Umbilical cord (tissue), 2 donors: ENCODE measurements around the gene FBXW5. TPM values are rescaled to one million over a fixed set of nuclear protein-coding genes. Genes with fewer than 3 reads are reported as not detected.

Experiments
- DNase-seq: peaks from one replicate; pipeline ENCODE4 v3.0.0-alpha.2; 2015; ENCODE audit warnings: low spot score
- total RNA-seq: library from RNA; depleted of rRNA; stranded (reverse); fragments of >200 nt; gene quantifications from one replicate; pipeline ENCODE4 v1.2.3, GENCODE V29; 2014; ENCODE audit warnings: low replicate concordance; ENCODE audit not compliant: insufficient read depth

FBXW5 gene
- total RNA-seq, 1 donor from 2014 or later = 75.8 TPM

GRCh38 chr9:136978073-136978864 is 33.7 kb upstream of the FBXW5 start:
- DNase-seq = peak; percentile 55

DNA sequence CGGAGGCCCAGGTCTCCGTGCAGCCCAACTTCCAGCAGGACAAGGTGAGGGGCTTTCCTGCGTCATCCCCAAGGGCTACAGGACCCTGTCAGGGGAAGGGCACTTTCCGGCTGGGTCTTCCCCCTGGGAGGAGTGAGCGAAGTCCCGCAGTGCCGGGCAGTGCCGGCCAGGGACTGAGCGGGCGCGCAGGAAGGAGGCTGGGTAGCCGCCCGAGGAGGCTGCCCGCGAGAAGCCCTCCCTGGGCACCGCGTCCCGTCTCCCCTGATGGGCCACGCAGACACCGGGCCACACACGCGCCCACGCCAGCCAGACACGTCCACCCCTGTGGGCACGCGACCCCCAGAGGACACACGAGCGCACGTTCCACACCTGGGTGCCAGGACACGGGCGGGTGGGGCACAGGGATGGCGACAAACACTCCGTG is 33.1 kb upstream of the FBXW5 start:
- DNase-seq = no peak

DNA sequence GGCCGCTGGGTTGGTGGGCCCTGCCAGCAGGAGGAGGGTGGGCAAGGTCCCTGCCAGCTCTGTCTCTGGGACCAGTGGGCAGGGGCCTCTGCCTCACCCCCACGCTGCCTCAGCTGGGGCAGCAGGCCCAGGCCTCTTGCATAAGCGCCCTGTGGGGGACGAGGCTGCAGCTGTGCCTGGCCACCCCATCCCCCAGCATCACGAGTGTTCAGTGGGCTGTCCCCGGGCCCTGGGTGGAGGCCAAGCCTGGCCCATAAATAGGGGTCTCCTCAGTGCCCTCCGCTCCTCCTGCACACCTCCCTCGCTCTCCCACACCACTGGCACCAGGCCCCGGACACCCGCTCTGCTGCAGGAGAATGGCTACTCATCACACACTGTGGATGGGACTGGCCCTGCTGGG is 32.7 kb upstream of the FBXW5 start, which contains the start of gene PTGDS:
PTGDS (plus strand) TSS at position 282 of the 400 bp plus-strand sequence; CDS start at position 357, 75 bp downstream.
- no peak for DNase-seq

DNA sequence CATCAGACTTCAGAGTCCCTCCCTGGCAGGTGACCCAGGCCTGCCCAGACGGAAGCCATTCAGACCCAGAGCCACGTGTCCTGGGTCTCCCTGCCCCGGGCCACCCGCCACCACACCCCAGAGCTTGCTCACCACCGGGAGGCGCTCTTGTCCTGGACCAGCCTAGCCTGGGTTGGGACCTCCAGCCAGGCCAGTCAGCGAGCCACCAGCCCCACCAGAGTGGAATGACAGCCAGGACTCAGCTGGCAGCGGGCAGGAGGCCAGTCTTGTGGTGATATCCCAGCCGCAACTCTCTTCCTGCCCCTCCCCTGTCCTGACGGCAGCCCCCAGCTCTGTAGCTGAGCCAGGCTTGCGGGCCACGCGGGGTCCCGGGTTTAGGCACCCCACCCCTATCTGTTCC is 31.1 kb upstream of the FBXW5 start:
- DNase-seq = no peak

- DNase-seq = no peak
Observed at GRCh38 chr9:136974817-136975535, 30.4 kb upstream of the FBXW5 start.

DNA sequence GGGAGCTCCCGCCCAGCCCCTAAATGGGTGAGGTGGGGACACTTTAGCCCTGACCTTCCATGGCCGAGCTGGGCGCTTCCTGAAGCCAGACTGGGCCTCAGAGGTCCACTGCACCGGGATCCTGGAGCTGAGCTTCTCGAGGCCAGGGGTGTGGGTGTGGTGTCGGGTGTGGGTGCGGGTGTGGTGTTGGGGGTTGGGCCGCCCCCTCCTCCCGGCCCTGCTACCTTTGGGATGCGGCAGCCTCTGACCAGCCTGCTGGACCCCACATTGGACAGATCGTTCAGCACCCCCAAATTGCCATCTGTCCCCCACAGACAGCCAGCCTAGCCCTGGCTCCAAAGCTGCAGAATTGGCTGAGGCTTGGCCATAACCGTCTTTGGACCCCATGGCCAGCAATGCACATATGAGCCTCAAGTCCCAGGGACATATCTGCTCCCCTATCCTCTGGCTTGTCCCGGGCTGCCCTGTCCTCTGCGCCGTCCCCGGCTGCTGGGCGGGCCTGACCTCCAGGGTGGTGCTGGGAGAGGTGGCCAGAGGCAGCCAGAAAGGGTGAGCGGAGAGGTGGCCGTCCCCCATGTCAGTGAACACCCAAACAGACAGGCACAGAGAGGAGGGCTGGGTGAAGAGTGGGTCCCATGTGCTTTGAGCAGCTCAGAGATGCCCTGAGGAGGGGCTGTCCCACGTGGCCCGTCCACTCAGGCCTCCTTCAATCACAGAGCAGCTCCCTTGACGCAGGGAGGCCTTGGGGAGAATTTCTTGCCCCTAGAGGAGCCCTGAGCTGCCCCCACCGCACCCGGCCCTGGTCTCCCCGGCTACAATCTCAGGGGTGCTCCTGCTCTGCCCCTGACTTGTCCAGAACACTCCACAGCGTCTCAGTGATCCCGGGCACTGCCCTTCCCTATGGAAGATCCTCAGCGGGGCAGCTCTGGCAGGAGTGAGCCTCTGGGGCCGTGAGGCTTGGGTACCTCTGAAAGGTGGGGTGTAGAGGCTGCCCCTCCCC is 29.4 kb upstream of the FBXW5 start:
- DNase-seq = no peak

- DNase-seq = no peak
Observed at GRCh38 chr9:136972743-136973142, 28.2 kb upstream of the FBXW5 start.

DNA sequence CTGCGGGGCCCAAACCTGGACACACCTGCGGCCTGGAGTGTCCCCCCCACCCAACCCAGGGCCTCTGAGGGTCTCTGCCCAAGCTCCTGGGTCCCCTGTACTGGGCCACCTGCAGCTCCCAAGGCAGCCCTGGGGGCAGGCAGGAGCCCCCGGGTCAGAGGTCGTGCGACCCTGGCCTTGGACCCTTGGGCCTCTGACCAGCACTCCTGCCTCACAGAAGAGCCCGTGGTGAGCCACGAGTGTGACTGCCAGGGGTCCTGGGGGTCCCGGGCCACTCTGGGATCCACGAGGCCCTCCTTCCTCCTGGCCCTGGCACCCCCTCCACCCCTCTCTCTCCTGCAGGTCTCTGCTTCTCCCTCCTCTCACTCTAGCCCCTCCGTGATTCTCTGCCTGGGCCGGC is 27.8 kb upstream of the FBXW5 start:
- DNase-seq = no peak

DNA sequence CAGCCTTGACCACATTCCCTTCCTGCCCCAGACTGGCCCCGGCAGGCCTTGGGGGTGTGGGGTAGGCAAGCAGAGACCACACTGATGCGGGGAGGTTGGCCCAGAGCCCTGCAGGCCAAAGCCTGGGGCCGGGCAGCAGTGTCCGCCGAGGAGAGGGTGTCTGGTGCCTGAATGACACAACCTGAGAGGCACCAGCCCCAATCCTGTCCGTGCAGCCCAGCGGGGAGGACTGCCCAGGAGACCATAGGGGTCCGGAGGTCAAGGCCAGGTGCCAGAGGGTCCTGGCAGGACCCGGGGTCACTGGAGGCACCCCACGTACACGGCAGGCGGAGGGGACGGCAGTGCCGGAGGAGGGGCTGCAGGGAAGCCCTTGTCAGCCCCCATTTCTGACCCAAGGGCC is 27.2 kb upstream of the FBXW5 start:
- DNase-seq = no peak

DNA sequence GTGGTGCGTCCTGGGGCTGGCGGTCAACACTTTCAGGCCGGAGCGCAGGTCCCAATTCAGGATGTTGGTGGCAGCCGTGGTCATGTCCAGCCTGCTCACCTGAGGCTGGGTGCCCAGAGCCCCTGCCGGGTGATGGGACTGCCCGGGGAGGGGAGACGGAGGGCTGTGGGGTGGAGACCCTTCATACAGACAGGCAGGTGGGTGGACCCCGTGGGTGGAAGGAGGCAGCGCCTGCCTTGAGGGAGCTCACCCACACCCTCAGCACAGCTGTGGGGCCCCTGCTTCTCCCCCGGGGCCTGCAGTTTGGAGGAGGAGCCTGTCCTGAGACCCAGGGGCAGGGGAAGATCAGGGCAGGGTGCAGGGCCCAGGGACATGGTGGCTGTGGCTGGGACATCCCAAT is 25.8 kb upstream of the FBXW5 start:
- DNase-seq = no peak

DNA sequence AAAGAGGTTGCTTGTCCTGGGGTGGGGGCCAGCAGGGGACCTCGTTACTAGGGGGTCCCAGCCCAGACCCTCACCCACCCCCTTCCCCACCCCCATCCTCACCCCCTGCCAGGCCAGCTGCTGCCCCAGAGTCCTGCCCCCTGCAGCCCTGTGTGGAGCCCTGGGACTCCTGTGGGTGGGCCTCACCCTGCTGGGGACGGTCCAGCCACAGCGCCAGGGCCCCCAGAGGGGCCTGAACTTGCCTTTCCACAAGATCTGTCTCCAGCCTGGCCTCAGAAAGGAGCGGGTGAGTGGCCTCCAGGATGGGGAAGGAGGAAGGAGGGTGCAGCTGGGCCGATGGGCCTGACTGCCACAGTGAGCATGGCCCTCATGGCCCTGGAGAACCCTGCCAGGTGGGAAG is 25.2 kb upstream of the FBXW5 start:
- DNase-seq = no peak

DNA sequence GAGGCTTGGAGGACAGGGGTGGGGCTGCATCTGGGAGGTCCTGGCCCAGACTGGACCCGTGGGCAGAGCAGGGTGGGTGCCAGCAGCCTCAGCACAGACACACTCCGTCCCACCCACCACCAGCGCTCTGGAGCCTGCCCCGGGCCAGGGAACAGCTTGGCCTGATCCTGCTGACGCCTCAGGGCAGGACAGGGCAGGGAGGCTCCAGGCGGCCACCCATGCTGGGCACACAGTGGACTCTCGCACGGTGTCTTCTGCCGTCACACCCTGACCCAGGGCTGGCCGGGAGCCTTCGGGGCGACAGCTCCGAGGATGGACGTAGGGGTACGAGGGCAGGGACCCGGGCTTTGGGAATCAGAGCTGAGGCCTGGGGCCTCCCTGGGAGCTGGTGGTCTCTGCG is 24.6 kb upstream of the FBXW5 start:
- no peak for DNase-seq

DNA sequence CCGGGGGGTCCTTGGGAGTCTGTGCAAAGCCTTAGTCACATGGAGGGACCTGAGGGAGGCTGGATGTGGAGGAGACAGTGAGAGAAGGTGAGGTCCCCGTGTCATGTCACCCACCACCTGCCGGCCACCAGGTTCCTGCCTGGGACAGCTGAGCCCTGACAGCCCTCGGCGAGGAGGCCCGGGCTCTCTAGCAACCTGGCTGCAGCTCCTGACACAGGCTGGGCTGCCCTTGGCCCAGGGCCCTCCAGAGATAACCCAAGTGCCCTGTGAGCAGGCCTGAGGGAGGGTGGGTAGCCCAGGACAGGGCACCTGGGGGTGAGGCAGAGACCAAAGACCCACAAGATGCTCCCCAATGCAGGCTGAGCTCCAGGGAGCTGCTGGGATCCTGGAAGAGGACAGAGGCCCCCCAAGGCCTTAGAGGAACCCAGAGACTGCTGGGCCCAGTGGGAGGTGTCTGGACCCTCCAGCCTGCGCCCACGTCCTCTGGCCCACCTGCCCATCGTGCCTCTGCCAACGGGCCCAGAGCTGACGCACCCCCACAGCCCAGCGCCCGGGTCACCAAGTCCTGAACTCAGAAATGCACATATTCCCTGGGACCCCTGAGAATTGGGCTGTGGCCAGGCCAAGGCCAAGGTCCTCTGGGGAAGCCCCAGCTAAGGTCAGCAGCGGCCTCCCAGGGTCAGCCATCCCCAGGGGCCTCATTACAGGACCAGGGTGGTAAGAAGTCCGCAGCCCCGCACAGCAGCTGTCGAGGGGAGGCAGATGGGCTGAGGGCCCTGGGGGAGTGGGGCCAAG is 24.0 kb upstream of the FBXW5 start:
- no peak for DNase-seq

GRCh38 chr9:136965771-136966484 is 21.4 kb upstream of the FBXW5 start:
- no peak for DNase-seq

GRCh38 chr9:136964833-136965422 is 20.4 kb upstream of the FBXW5 start:
- DNase-seq = no peak

DNA sequence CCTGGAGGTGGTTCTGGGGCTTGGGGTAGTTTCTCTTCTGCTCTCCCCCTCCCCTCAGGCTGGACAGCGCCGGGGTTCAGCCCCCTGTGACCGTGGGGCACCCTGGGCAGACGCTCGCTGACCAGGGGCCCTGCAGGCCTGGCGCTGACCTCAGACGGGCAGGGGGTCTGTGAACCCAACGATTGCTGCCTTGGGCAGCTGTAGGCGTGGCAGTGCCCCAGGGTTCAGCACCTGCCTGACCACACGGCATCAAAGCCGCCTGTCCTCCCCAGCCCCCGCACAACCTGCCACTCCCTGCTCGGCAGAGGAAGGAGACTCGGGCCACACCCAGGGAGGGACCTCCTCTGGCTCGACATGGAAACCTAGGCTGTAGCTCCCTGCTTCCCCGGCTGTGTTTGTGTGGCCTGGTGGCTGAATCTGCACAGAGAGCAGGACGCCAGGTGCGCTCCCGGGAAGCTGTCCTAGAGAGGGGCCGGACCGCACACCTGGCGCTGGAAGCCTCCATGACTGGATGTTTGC is 19.7 kb upstream of the FBXW5 start:
- DNase-seq = no peak

- DNase-seq = no peak
Observed at GRCh38 chr9:136963751-136964150, 19.2 kb upstream of the FBXW5 start.

DNA sequence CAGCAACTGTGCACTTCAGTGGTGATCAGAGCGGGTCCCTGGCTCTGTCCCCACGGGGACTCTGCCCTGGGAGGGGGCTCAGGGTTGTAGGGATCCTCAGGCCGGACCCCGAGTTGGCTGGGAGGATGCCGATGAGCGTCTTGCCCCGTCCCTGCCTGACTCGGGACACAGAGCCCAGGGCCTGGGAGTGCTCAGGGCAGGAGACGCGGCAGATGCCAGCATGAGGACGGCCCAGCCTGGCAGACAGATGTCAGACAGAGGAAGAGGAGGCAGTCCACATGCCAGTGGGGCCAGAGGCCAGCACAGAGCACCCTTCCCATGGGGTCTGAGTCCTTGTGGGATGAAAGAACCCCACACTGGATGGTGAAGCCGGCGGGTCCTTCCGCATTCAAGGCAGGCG is 18.8 kb upstream of the FBXW5 start:
- no peak for DNase-seq

DNA sequence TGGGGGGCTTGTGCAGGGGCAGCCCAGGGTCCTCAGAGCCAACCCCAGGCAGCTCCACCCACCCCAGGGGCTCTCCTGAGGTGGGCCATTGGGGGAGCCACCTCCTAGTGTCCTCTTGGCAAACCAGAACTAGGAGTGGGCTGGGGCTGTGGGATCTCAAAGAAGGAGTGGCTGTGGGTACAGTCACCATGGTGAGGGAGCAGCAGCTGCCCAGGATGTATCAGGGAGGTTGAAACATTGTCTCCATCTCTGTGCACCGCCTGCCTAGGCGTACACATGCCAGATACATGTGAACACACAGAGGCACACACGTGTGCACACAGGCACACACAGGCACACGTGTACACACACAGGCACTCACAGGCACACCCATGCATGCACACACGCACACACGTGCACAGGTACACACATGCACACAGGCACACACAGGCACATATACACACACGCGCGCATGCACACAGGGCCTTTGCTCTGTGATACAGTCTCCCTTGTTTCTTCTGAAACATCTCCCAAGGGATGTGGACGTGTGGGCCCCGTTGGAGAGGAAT is 18.2 kb upstream of the FBXW5 start:
- DNase-seq = no peak
